Erythroblast (primary cell): ENCODE data around the gene TGFBI.

ENCODE experiments used
- DNase-seq, 2 experiments: peaks; one replicate each; lab custom pipeline; 2025; lab: John Stamatoyannopoulos, UW
- GATA1 ChIP-seq: IDR thresholded peaks from 2 replicates; pipeline ENCODE4 v1.6.1; 2011; ENCODE audit warnings: low read depth, mild to moderate bottlenecking, control low read depth, low read length, moderate library complexity
- POLR2A ChIP-seq: IDR thresholded peaks from 2 replicates; pipeline ENCODE4 v1.6.1; 2011; ENCODE audit warnings: mild to moderate bottlenecking, low read length

The TGFBI gene

GRCh38 chr5:136013559-136013958 lies 15.2 kb upstream of the TGFBI start:
- DNase-seq = no peak
- no peak for TF ChIP-seq POLR2A
- TF ChIP-seq GATA1 = no peak

- DNase-seq = no peak
Observed at GRCh38 chr5:136014049-136015002, 14.5 kb upstream of the TGFBI start.

GRCh38 chr5:136015003-136015375 lies 13.8 kb upstream of the TGFBI start:
- no peak for DNase-seq
- TF ChIP-seq POLR2A = no peak
- no peak for TF ChIP-seq GATA1

More at GRCh38 chr5:136014049-136015002, 14.5 kb upstream of the TGFBI start:
- TF ChIP-seq GATA1 (no peak), POLR2A (no peak)

GRCh38 chr5:136015966-136016650 lies 12.7 kb upstream of the TGFBI start:
- no peak for DNase-seq
- TF ChIP-seq GATA1 = no peak
- no peak for TF ChIP-seq POLR2A

GRCh38 chr5:136016945-136017530 lies 11.8 kb upstream of the TGFBI start:
- no peak for DNase-seq
- no peak for TF ChIP-seq POLR2A
- no peak for TF ChIP-seq GATA1

GRCh38 chr5:136018814-136019783 lies 9.7 kb upstream of the TGFBI start:
- no peak for DNase-seq
- no peak for TF ChIP-seq GATA1
- no peak for TF ChIP-seq POLR2A

GRCh38 chr5:136020001-136020382 lies 8.8 kb upstream of the TGFBI start:
- no peak for DNase-seq
- TF ChIP-seq POLR2A (no peak), GATA1 (no peak)

GRCh38 chr5:136020383-136021015 lies 8.3 kb upstream of the TGFBI start:
- no peak for DNase-seq
- no peak for TF ChIP-seq POLR2A
- TF ChIP-seq GATA1 = no peak

- DNase-seq = no peak
- TF ChIP-seq POLR2A (no peak), GATA1 (no peak)
Observed at GRCh38 chr5:136021016-136021405, 7.8 kb upstream of the TGFBI start.

GRCh38 chr5:136022965-136023364 lies 5.8 kb upstream of the TGFBI start:
- DNase-seq = no peak
- no peak for TF ChIP-seq GATA1
- no peak for TF ChIP-seq POLR2A

- no peak for DNase-seq
- TF ChIP-seq POLR2A (no peak), GATA1 (no peak)
Observed at GRCh38 chr5:136023958-136024541, 4.7 kb upstream of the TGFBI start.

GRCh38 chr5:136025900-136026299 lies 2.9 kb upstream of the TGFBI start:
- no peak for TF ChIP-seq POLR2A
- no peak for TF ChIP-seq GATA1
- DNase-seq = no peak

- no peak for DNase-seq
- TF ChIP-seq POLR2A (no peak), GATA1 (no peak)
Observed at GRCh38 chr5:136026636-136027035, 2.2 kb upstream of the TGFBI start.
